Measurements from ENCODE around the gene CCDC33.

CCDC33 gene

GRCh38 chr15:74233373-74233772 is 2.8 kb upstream of the CCDC33 start:
- DNase-seq = no peak

- DNase-seq = no peak
Measured at GRCh38 chr15:74233851-74234597, 2.1 kb upstream of the CCDC33 start.

GRCh38 chr15:74234598-74234875 is 1.6 kb upstream of the CCDC33 start:
- no peak for DNase-seq

GRCh38 chr15:74239051-74239705 is 3.1 kb downstream of the CCDC33 start:
- no peak for DNase-seq

- peak; percentile 98 for DNase-seq
Measured at GRCh38 chr15:74240002-74240568, 4.0 kb downstream of the CCDC33 start.

GRCh38 chr15:74240897-74241614 is 4.9 kb downstream of the CCDC33 start:
- no peak for DNase-seq

- no peak for DNase-seq
Measured at GRCh38 chr15:74242441-74243185, 6.5 kb downstream of the CCDC33 start.

- no peak for DNase-seq
Measured at GRCh38 chr15:74243431-74243830, 7.3 kb downstream of the CCDC33 start.

GRCh38 chr15:74244822-74245341 is 8.8 kb downstream of the CCDC33 start:
- no peak for DNase-seq

- DNase-seq = peak; percentile 97
Measured at GRCh38 chr15:74245342-74245931, 9.3 kb downstream of the CCDC33 start.

GRCh38 chr15:74250266-74250665 is 14.1 kb downstream of the CCDC33 start:
- no peak for DNase-seq

- no peak for DNase-seq
Measured at GRCh38 chr15:74251131-74251811, 15.1 kb downstream of the CCDC33 start.

GRCh38 chr15:74252291-74252690 is 16.2 kb downstream of the CCDC33 start:
- DNase-seq = no peak

- DNase-seq = no peak
Measured at GRCh38 chr15:74252721-74253120, 16.6 kb downstream of the CCDC33 start.

- DNase-seq = no peak
Measured at GRCh38 chr15:74253211-74253921, 17.2 kb downstream of the CCDC33 start.

GRCh38 chr15:74257105-74257504 is 21.0 kb downstream of the CCDC33 start:
- DNase-seq = peak; percentile 59

GRCh38 chr15:74257623-74258022 is 21.5 kb downstream of the CCDC33 start:
- no peak for DNase-seq

- no peak for DNase-seq
Measured at GRCh38 chr15:74258456-74259291, 22.5 kb downstream of the CCDC33 start.

GRCh38 chr15:74259292-74259648 is 23.1 kb downstream of the CCDC33 start:
- DNase-seq = peak; percentile 91
